Measurements from ENCODE around the gene MCF2L2.
"Not testable (repeated sequence)": the region's sequence is repeated elsewhere in the genome, so short reads cannot be mapped to it uniquely, and the experiment has no call there.

MCF2L2 gene

DNA sequence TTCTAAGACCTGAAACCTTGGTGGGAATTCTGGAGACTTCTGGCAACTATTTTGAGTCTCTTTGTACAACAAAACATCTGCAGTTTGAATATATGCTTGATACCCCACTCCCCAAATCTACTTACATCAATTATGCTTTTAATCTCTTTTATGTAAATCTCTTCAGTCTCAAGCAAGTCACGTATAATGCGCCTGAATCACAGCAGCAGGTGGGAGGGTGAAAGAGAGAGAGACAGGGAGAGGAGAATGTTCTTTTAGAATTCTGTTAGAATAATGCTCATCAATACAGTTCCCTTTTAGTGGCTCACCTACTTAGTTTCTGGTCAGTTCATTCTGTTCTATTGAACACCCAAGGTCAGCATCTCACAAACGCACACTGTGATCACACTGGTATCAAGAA, 197.6 kb downstream of the MCF2L2 start:
- TF ChIP-seq, protein P1, sequence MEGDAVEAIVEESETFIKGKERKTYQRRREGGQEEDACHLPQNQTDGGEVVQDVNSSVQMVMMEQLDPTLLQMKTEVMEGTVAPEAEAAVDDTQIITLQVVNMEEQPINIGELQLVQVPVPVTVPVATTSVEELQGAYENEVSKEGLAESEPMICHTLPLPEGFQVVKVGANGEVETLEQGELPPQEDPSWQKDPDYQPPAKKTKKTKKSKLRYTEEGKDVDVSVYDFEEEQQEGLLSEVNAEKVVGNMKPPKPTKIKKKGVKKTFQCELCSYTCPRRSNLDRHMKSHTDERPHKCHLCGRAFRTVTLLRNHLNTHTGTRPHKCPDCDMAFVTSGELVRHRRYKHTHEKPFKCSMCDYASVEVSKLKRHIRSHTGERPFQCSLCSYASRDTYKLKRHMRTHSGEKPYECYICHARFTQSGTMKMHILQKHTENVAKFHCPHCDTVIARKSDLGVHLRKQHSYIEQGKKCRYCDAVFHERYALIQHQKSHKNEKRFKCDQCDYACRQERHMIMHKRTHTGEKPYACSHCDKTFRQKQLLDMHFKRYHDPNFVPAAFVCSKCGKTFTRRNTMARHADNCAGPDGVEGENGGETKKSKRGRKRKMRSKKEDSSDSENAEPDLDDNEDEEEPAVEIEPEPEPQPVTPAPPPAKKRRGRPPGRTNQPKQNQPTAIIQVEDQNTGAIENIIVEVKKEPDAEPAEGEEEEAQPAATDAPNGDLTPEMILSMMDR (IDR thresholded peaks at IDR 0.05) = no peak
- TF ChIP-seq ZFX (IDR thresholded peaks at IDR 0.05; ENCODE audit: borderline replicate concordance) = no peak
- H3K27ac ChIP-seq = no peak overlapping the region

- H3K27ac ChIP-seq = not testable (repeated sequence)
Measured at GRCh38 chr3:183230251-183230650, 198.2 kb downstream of the MCF2L2 start.

GRCh38 chr3:183229178-183229577, 199.2 kb downstream of the MCF2L2 start:
- no peak for TF ChIP-seq ZFX (IDR thresholded peaks at IDR 0.05; ENCODE audit: borderline replicate concordance)
- TF ChIP-seq, protein P1 (IDR thresholded peaks at IDR 0.05) = no peak

GRCh38 chr3:183227586-183227985, 200.8 kb downstream of the MCF2L2 start:
- no peak for TF ChIP-seq ZFX (IDR thresholded peaks at IDR 0.05; ENCODE audit: borderline replicate concordance)
- TF ChIP-seq, protein P1 (IDR thresholded peaks at IDR 0.05) = no peak
- no peak overlapping the region for H3K27ac ChIP-seq

More at GRCh38 chr3:183229178-183229577, 199.2 kb downstream of the MCF2L2 start:
- H3K27ac ChIP-seq = no peak overlapping the region

GRCh38 chr3:183226333-183226890, 202.0 kb downstream of the MCF2L2 start:
- no peak overlapping the region for H3K27ac ChIP-seq
- no peak for TF ChIP-seq ZFX (IDR thresholded peaks at IDR 0.05; ENCODE audit: borderline replicate concordance)
- TF ChIP-seq, protein P1 (IDR thresholded peaks at IDR 0.05) = no peak

- H3K27ac ChIP-seq = no peak overlapping the region
- TF ChIP-seq, protein P1 (IDR thresholded peaks at IDR 0.05) = no peak
- no peak for TF ChIP-seq ZFX (IDR thresholded peaks at IDR 0.05; ENCODE audit: borderline replicate concordance)
Measured at GRCh38 chr3:183224180-183224970, 204.0 kb downstream of the MCF2L2 start.

GRCh38 chr3:183222631-183223235, 205.7 kb downstream of the MCF2L2 start:
- H3K27ac ChIP-seq = no peak overlapping the region
- TF ChIP-seq, protein P1 (IDR thresholded peaks at IDR 0.05) = no peak
- TF ChIP-seq ZFX (IDR thresholded peaks at IDR 0.05; ENCODE audit: borderline replicate concordance) = no peak

All from 22Rv1 (cell line).